CD8-positive, alpha-beta memory T cell (primary cell): Measurements from ENCODE around the gene STAP2. TPM values are rescaled to one million over a fixed set of nuclear protein-coding genes. Genes with fewer than 3 reads are reported as not detected.

Experiments
- CTCF ChIA-PET: fragments of 350-600 bp; sonication (Branson Sonifier 250); formaldehyde crosslinking; loops from one replicate; lab custom pipeline; 2021; ENCODE audit warnings: antibody characterized with exemption; lab: Charles Lee
- POLR2A ChIA-PET: fragments of 350-600 bp; sonication (Branson Sonifier 250); formaldehyde crosslinking; loops from one replicate; lab custom pipeline; 2021; ENCODE audit warnings: antibody characterized with exemption; lab: Charles Lee
- DNase-seq, 5 donors: peaks; one replicate each; pipeline versions ENCODE4 v3.0.0 to v3.0.0-alpha.2; 2020 to 2022; ENCODE audit warnings: mixed read lengths in 1 of 5
- H3K27ac ChIP-seq: one replicate; pipeline ENCODE4 v1.7.0; 2013; ENCODE audit warnings: low read depth, mild to moderate bottlenecking, low read length, moderate library complexity
- H3K27me3 ChIP-seq: 2 replicates; pipeline ENCODE4 v1.7.0; 2013; ENCODE audit warnings: low read length, mild to moderate bottlenecking; ENCODE audit not compliant: insufficient read depth, poor library complexity, severe bottlenecking
- H3K36me3 ChIP-seq: 2 replicates; pipeline ENCODE4 v1.7.0; 2013; ENCODE audit warnings: mild to moderate bottlenecking, low read length, moderate library complexity; ENCODE audit not compliant: insufficient read depth
- H3K4me1 ChIP-seq: 2 replicates; pipeline ENCODE4 v1.7.0; 2013; ENCODE audit warnings: mild to moderate bottlenecking, low read length, moderate library complexity; ENCODE audit not compliant: insufficient read depth
- H3K4me3 ChIP-seq: 2 replicates; pipeline ENCODE4 v1.7.0; 2013; ENCODE audit warnings: mild to moderate bottlenecking, low read length
- H3K9me3 ChIP-seq: 2 replicates; pipeline ENCODE4 v1.7.0; 2013; ENCODE audit warnings: mild to moderate bottlenecking, low read length
- H3K27ac Mint-ChIP-seq, 8 donors: one replicate each; pipeline ENCODE4 v1.8.0; 2020 to 2021; ENCODE audit warnings: mixed read lengths in 8 of 8, mild to moderate bottlenecking in 6 of 8, inconsistent platforms in 3 of 8, moderate library complexity in 3 of 8
- H3K27me3 Mint-ChIP-seq, 2 donors: one replicate each; pipeline ENCODE4 v1.8.0; 2020 to 2021; ENCODE audit warnings: mixed read lengths in 2 of 2, mild to moderate bottlenecking in 1 of 2, moderate library complexity in 1 of 2
- H3K36me3 Mint-ChIP-seq, 3 donors: one replicate each; pipeline ENCODE4 v1.8.0; 2020 to 2021; ENCODE audit warnings: mixed read lengths in 3 of 3, inconsistent platforms in 1 of 3, mild to moderate bottlenecking in 1 of 3
- H3K4me1 Mint-ChIP-seq, 3 donors: one replicate each; pipeline ENCODE4 v1.8.0; 2020 to 2021; ENCODE audit warnings: mixed read lengths in 3 of 3, inconsistent platforms in 1 of 3, mild to moderate bottlenecking in 1 of 3
- H3K4me3 Mint-ChIP-seq, 7 donors: one replicate each; pipeline ENCODE4 v1.8.0; 2020 to 2021; ENCODE audit warnings: mixed read lengths in 7 of 7, mild to moderate bottlenecking in 6 of 7, moderate library complexity in 4 of 7, inconsistent platforms in 2 of 7
- H3K9me3 Mint-ChIP-seq, 5 donors: one replicate each; pipeline ENCODE4 v1.8.0; 2020 to 2022; ENCODE audit warnings: mixed read lengths in 5 of 5, mild to moderate bottlenecking in 3 of 5, moderate library complexity in 2 of 5, inconsistent platforms in 1 of 5
- polyA plus RNA-seq: library from polyadenylated mRNA; unstranded; fragments of 300-500 nt; fragmentation: Illumina TruSeq; gene quantifications from one replicate; pipeline ENCODE4 v1.2.3, GENCODE V29; 2021
- total RNA-seq, 2 experiments: library from RNA; stranded (reverse); gene quantifications; one replicate each; pipeline ENCODE4 v1.2.3, GENCODE V29; 2021

Gene STAP2
- total and polyA plus RNA-seq, 3 experiments from 2014 or later = 1.8 to 6.1 (median 3.9) TPM

- Mint-ChIP-seq H3K4me1 (peaks cover 0 to 1% (median 0%) of the 10 kb centered on the region in 3 donors), H3K27ac (no peak overlapping the region), H3K4me3 (no peak overlapping the region), H3K36me3 (no peaks in the 10 kb centered on the region), H3K9me3 (peaks cover 0 to 5% (median 0%) of the 10 kb centered on the region in 5 donors), H3K27me3 (no peaks in the 10 kb centered on the region)
- no peak for DNase-seq
- CTCF ChIA-PET = no interaction called here
- H3K4me3 ChIP-seq = no peak overlapping the region
- H3K36me3 ChIP-seq = no peaks in the 10 kb centered on the region
- H3K27me3 ChIP-seq = no peaks in the 10 kb centered on the region
- H3K27ac ChIP-seq = no peak overlapping the region
- no peaks in the 10 kb centered on the region for H3K4me1 ChIP-seq
- POLR2A ChIA-PET = no interaction called here
- no peaks in the 10 kb centered on the region for H3K9me3 ChIP-seq
These were observed 21.7 kb downstream of the STAP2 start for GRCh38 chr19:4316956-4317355.

- Mint-ChIP-seq H3K36me3 (no peaks in the 10 kb centered on the region), H3K27ac (no peak overlapping the region), H3K4me1 (no peaks in the 10 kb centered on the region), H3K9me3 (peaks cover 0 to 2% (median 0%) of the 10 kb centered on the region in 5 donors), H3K27me3 (no peaks in the 10 kb centered on the region), H3K4me3 (no peak overlapping the region)
- Histone ChIP-seq H3K9me3 (no peaks in the 10 kb centered on the region), H3K4me3 (no peak overlapping the region), H3K4me1 (no peaks in the 10 kb centered on the region), H3K27me3 (no peaks in the 10 kb centered on the region), H3K36me3 (no peaks in the 10 kb centered on the region), H3K27ac (no peak overlapping the region)
- POLR2A ChIA-PET = no interaction called here
- CTCF ChIA-PET = interaction anchor here (1.9 kb wide), 1 partner anchor 46 kb away, joined by 4 read pairs; no protein-coding TSS in a partner anchor
- DNase-seq = no peak
These were observed 24.7 kb downstream of the STAP2 start for GRCh38 chr19:4313847-4314490.

- ChIA-PET POLR2A (no interaction called here), CTCF (interaction anchor here (1.9 kb wide), 1 partner anchor 11 kb away, joined by 4 read pairs; no protein-coding TSS in a partner anchor)
- DNase-seq = no peak
- peak overlapping the region in 2 of 8 donors; percentile 21 to 43 for H3K27ac Mint-ChIP-seq
- Histone ChIP-seq H3K27ac (no peak overlapping the region), H3K36me3 (no peaks in the 10 kb centered on the region), H3K27me3 (no peaks in the 10 kb centered on the region), H3K4me3 (no peak overlapping the region), H3K9me3 (no peaks in the 10 kb centered on the region), H3K4me1 (no peaks in the 10 kb centered on the region)
- H3K4me3 Mint-ChIP-seq = peak overlapping the region in 1 of 7 donors; percentile 36
- peaks cover 0 to 1% (median 0%) of the 10 kb centered on the region in 3 donors for H3K36me3 Mint-ChIP-seq
- H3K9me3 Mint-ChIP-seq = no peaks in the 10 kb centered on the region
- no peaks in the 10 kb centered on the region for H3K4me1 Mint-ChIP-seq
- H3K27me3 Mint-ChIP-seq = peaks cover 0 to under 1% of the 10 kb centered on the region in 2 donors
These were observed 28.1 kb downstream of the STAP2 start for GRCh38 chr19:4310247-4311121.

GRCh38 chr19:4305659-4306058 lies 33.0 kb downstream of the STAP2 start:
- no peaks in the 10 kb centered on the region for H3K9me3 Mint-ChIP-seq
- no peak overlapping the region for H3K4me3 ChIP-seq
- peak overlapping the region in 5 of 7 donors; percentile 28 to 55 (median 34) for H3K4me3 Mint-ChIP-seq
- H3K27ac ChIP-seq = no peak overlapping the region
- no peak overlapping the region for H3K27ac Mint-ChIP-seq
- peaks cover 22% of the 10 kb centered on the region for H3K4me1 ChIP-seq
- POLR2A ChIA-PET = no interaction called here
- H3K9me3 ChIP-seq = no peaks in the 10 kb centered on the region
- DNase-seq = no peak
- CTCF ChIA-PET = interaction anchor here (0.9 to 2.0 kb wide), 2 partner anchors 9 to 95 kb away, joined by 3 to 5 read pairs; partner anchors contain the start of gene SH3GL1
- H3K27me3 ChIP-seq = no peaks in the 10 kb centered on the region
- H3K36me3 ChIP-seq = no peaks in the 10 kb centered on the region
- peaks cover 3 to 14% of the 10 kb centered on the region in 2 donors for H3K27me3 Mint-ChIP-seq
- peaks cover 0 to 3% (median 1%) of the 10 kb centered on the region in 3 donors for H3K36me3 Mint-ChIP-seq
- H3K4me1 Mint-ChIP-seq = peaks cover 20 to 27% (median 20%) of the 10 kb centered on the region in 3 donors

GRCh38 chr19:4305257-4305612 lies 33.4 kb downstream of the STAP2 start:
- Histone ChIP-seq H3K4me3 (no peak overlapping the region), H3K9me3 (no peaks in the 10 kb centered on the region), H3K4me1 (peaks cover 25% of the 10 kb centered on the region), H3K27me3 (no peaks in the 10 kb centered on the region), H3K36me3 (no peaks in the 10 kb centered on the region), H3K27ac (no peak overlapping the region)
- Mint-ChIP-seq H3K36me3 (peaks cover 0 to 3% (median 1%) of the 10 kb centered on the region in 3 donors), H3K4me3 (peak overlapping the region in 6 of 7 donors; percentile 28 to 57 (median 44)), H3K4me1 (peaks cover 23 to 29% (median 23%) of the 10 kb centered on the region in 3 donors), H3K27ac (no peak overlapping the region), H3K9me3 (no peaks in the 10 kb centered on the region), H3K27me3 (peaks cover 3 to 14% of the 10 kb centered on the region in 2 donors)
- DNase-seq = no peak
- CTCF ChIA-PET = no interaction called here
- POLR2A ChIA-PET = no interaction called here

- peak; percentile 40 to 63 (median 59) for DNase-seq
- H3K27ac Mint-ChIP-seq = peak within 1 kb of the TSS; percentile 57 to 94 (median 88)
- H3K4me3 ChIP-seq = peak within 1 kb of the TSS; percentile 32
These were observed 33.9 kb downstream of the STAP2 start, which contains the start of gene FSD1 for GRCh38 chr19:4304538-4305256. FSD1 (plus strand) TSS chr19:4304598; CDS start chr19:4304747, 149 bp downstream.

GRCh38 chr19:4303819-4304537 lies 34.6 kb downstream of the STAP2 start:
- Mint-ChIP-seq H3K27ac (peak overlapping the region; percentile 57 to 94 (median 88)), H3K4me3 (peak overlapping the region; percentile 67 to 89 (median 72)), H3K4me1 (peaks cover 23 to 29% (median 23%) of the 10 kb centered on the region in 3 donors), H3K36me3 (peaks cover 0 to 3% (median 1%) of the 10 kb centered on the region in 3 donors), H3K9me3 (no peaks in the 10 kb centered on the region), H3K27me3 (peaks cover 3 to 14% of the 10 kb centered on the region in 2 donors)
- ChIA-PET CTCF (interaction anchor here (0.9 kb wide), 1 partner anchor 24 kb away, joined by 3 read pairs; no protein-coding TSS in a partner anchor), POLR2A (interaction anchor here (0.7 kb wide), 1 partner anchor 43 kb away, joined by 4 read pairs; no protein-coding TSS in a partner anchor)
- Histone ChIP-seq H3K4me1 (peaks cover 25% of the 10 kb centered on the region), H3K27ac (no peak overlapping the region), H3K9me3 (no peaks in the 10 kb centered on the region), H3K36me3 (no peaks in the 10 kb centered on the region), H3K4me3 (peak overlapping the region; percentile 32), H3K27me3 (no peaks in the 10 kb centered on the region)
- DNase-seq = peak in 3 of 5 donors; percentile 8 to 37 (median 28)

More at GRCh38 chr19:4304538-4305256, 33.9 kb downstream of the STAP2 start, which contains the start of gene FSD1:
- H3K9me3 Mint-ChIP-seq = no peaks in the 10 kb centered on the region
- Histone ChIP-seq H3K9me3 (no peaks in the 10 kb centered on the region), H3K27ac (no peak within 1 kb of the TSS), H3K27me3 (no peaks in the 10 kb centered on the region), H3K36me3 (no peaks in the 10 kb centered on the region), H3K4me1 (peaks cover 25% of the 10 kb centered on the region)
- peaks cover 23 to 29% (median 23%) of the 10 kb centered on the region in 3 donors for H3K4me1 Mint-ChIP-seq
- CTCF ChIA-PET = no interaction called here
- peaks cover 3 to 14% of the 10 kb centered on the region in 2 donors for H3K27me3 Mint-ChIP-seq
- H3K36me3 Mint-ChIP-seq = peaks cover 0 to 3% (median 1%) of the 10 kb centered on the region in 3 donors
- H3K4me3 Mint-ChIP-seq = peak within 1 kb of the TSS; percentile 67 to 89 (median 73)
- POLR2A ChIA-PET = interaction anchor here (0.7 kb wide), 1 partner anchor 43 kb away, joined by 4 read pairs; no protein-coding TSS in a partner anchor
